CD4-positive, alpha-beta T cell treated with Interleukin-12 subunit alpha and Interleukin-12 subunit beta, for 1 hour (primary cell): ENCODE measurements around the gene TINAG.

Experiments
- DNase-seq: peaks from one replicate; pipeline ENCODE4 v3.0.0-alpha.2; 2020

The TINAG gene

DNA sequence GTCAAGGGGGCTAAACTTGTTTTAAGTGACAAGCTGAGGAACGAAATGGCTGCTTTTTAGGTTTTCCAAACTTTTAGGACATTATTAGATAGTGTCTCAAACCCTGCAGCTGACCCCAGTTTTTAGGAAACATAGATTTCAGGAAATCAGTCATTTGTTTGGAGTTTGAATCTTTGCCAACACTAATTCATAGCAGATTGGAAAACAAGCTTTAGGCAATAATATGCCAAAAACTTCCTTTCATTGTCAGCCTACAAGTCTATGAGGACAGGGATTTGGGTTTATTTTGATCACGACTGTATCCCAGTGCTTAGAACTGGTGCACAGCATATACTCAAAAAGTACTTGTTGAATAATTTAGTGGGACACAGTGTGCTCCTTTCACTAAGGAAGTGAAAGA lies 123.2 kb downstream of the TINAG start:
- no peak for DNase-seq
